Activated CD4-positive, alpha-beta T cell treated with anti-CD3 and anti-CD28 coated beads, Interleukin-2, amount 10 ng/mL, durations not matched to agents 7 days and 5 days (primary cell): Measurements from ENCODE around the gene HDAC4. TPM values are rescaled to one million over a fixed set of nuclear protein-coding genes. Genes with fewer than 3 reads are reported as not detected.

ENCODE experiments used
- CTCF ChIA-PET: fragments of 350-600 bp; sonication (Branson Sonifier 250); formaldehyde crosslinking; loops from one replicate; lab custom pipeline; 2021; ENCODE audit warnings: antibody characterized with exemption; lab: Charles Lee
- POLR2A ChIA-PET: fragments of 350-600 bp; sonication (Branson Sonifier 250); formaldehyde crosslinking; loops from one replicate; lab custom pipeline; 2021; ENCODE audit warnings: antibody characterized with exemption; lab: Charles Lee
- DNase-seq: peaks from one replicate; pipeline ENCODE4 v3.0.0-alpha.2; 2020
- H3K27ac Mint-ChIP-seq: one replicate; pipeline ENCODE4 v1.8.0; 2021; ENCODE audit warnings: mild to moderate bottlenecking, moderate library complexity, mixed read lengths
- H3K27me3 Mint-ChIP-seq: one replicate; pipeline ENCODE4 v1.8.0; 2021; ENCODE audit warnings: mixed read lengths
- H3K36me3 Mint-ChIP-seq: one replicate; pipeline ENCODE4 v1.8.0; 2021; ENCODE audit warnings: low read depth, mixed read lengths
- H3K4me1 Mint-ChIP-seq: one replicate; pipeline ENCODE4 v1.8.0; 2021; ENCODE audit warnings: mixed read lengths
- H3K4me3 Mint-ChIP-seq: one replicate; pipeline ENCODE4 v1.8.0; 2021; ENCODE audit warnings: mild to moderate bottlenecking, moderate library complexity, mixed read lengths
- H3K9me3 Mint-ChIP-seq: one replicate; pipeline ENCODE4 v1.8.0; 2021; ENCODE audit warnings: mixed read lengths
- total RNA-seq, 2 experiments: library from RNA; stranded (reverse); gene quantifications; one replicate each; pipeline ENCODE4 v1.2.3, GENCODE V29; 2021

HDAC4 gene
- total RNA-seq, 2 experiments from 2014 or later: 57.1 to 68.4 TPM

- Mint-ChIP-seq H3K36me3 (peaks cover 10% of the 10 kb centered on the region), H3K27me3 (no peaks in the 10 kb centered on the region), H3K27ac (no peak overlapping the region), H3K4me3 (no peak overlapping the region), H3K9me3 (no peaks in the 10 kb centered on the region), H3K4me1 (no peaks in the 10 kb centered on the region)
- DNase-seq: no peak
- CTCF ChIA-PET: interaction anchor here (0.7 kb wide), 1 partner anchor 996 kb away, joined by 4 read pairs; no protein-coding TSS in a partner anchor
- POLR2A ChIA-PET: no interaction called here
These were observed 315.4 kb downstream of the HDAC4 start for GRCh38 chr2:239085201-239085992.

GRCh38 chr2:239084007-239084406 lies 316.8 kb downstream of the HDAC4 start:
- H3K4me1 Mint-ChIP-seq: no peaks in the 10 kb centered on the region
- ChIA-PET POLR2A (no interaction called here), CTCF (no interaction called here)
- no peak overlapping the region for H3K27ac Mint-ChIP-seq
- H3K36me3 Mint-ChIP-seq: peaks cover 17% of the 10 kb centered on the region
- no peaks in the 10 kb centered on the region for H3K9me3 Mint-ChIP-seq
- no peaks in the 10 kb centered on the region for H3K27me3 Mint-ChIP-seq
- no peak overlapping the region for H3K4me3 Mint-ChIP-seq
- DNase-seq: no peak

- H3K9me3 Mint-ChIP-seq: no peaks in the 10 kb centered on the region
- H3K36me3 Mint-ChIP-seq: peaks cover 17% of the 10 kb centered on the region
- no peaks in the 10 kb centered on the region for H3K4me1 Mint-ChIP-seq
- no peak overlapping the region for H3K4me3 Mint-ChIP-seq
- no peaks in the 10 kb centered on the region for H3K27me3 Mint-ChIP-seq
- DNase-seq: no peak
- ChIA-PET POLR2A (no interaction called here), CTCF (no interaction called here)
- H3K27ac Mint-ChIP-seq: no peak overlapping the region
These were observed 318.4 kb downstream of the HDAC4 start for GRCh38 chr2:239082425-239082824.

GRCh38 chr2:239081622-239082021 lies 319.2 kb downstream of the HDAC4 start:
- Mint-ChIP-seq H3K36me3 (peaks cover 17% of the 10 kb centered on the region), H3K4me1 (no peaks in the 10 kb centered on the region), H3K9me3 (no peaks in the 10 kb centered on the region), H3K27ac (no peak overlapping the region), H3K4me3 (no peak overlapping the region), H3K27me3 (no peaks in the 10 kb centered on the region)
- CTCF ChIA-PET: no interaction called here
- POLR2A ChIA-PET: no interaction called here
- no peak for DNase-seq

GRCh38 chr2:239081046-239081445 lies 319.8 kb downstream of the HDAC4 start:
- Mint-ChIP-seq H3K27ac (no peak overlapping the region), H3K4me3 (no peak overlapping the region), H3K4me1 (no peaks in the 10 kb centered on the region), H3K36me3 (peaks cover 19% of the 10 kb centered on the region), H3K9me3 (no peaks in the 10 kb centered on the region), H3K27me3 (no peaks in the 10 kb centered on the region)
- POLR2A ChIA-PET: no interaction called here
- CTCF ChIA-PET: no interaction called here
- DNase-seq: no peak

- no peak for DNase-seq
- H3K27ac Mint-ChIP-seq: no peak overlapping the region
- no peaks in the 10 kb centered on the region for H3K4me1 Mint-ChIP-seq
- POLR2A ChIA-PET: no interaction called here
- H3K36me3 Mint-ChIP-seq: peaks cover 19% of the 10 kb centered on the region
- no peak overlapping the region for H3K4me3 Mint-ChIP-seq
- no peaks in the 10 kb centered on the region for H3K9me3 Mint-ChIP-seq
- CTCF ChIA-PET: no interaction called here
- H3K27me3 Mint-ChIP-seq: no peaks in the 10 kb centered on the region
These were observed 321.0 kb downstream of the HDAC4 start for GRCh38 chr2:239079671-239080294.

GRCh38 chr2:239078128-239078924 lies 322.5 kb downstream of the HDAC4 start:
- Mint-ChIP-seq H3K36me3 (peaks cover 17% of the 10 kb centered on the region), H3K4me3 (no peak overlapping the region)

GRCh38 chr2:239077260-239077659 lies 323.6 kb downstream of the HDAC4 start:
- H3K36me3 Mint-ChIP-seq: peaks cover 21% of the 10 kb centered on the region
- no peaks in the 10 kb centered on the region for H3K27me3 Mint-ChIP-seq
- CTCF ChIA-PET: interaction anchor here (1.6 kb wide), 1 partner anchor 22 kb away, joined by 3 read pairs; no protein-coding TSS in a partner anchor
- DNase-seq: no peak
- H3K27ac Mint-ChIP-seq: no peak overlapping the region
- no peaks in the 10 kb centered on the region for H3K4me1 Mint-ChIP-seq
- no peak overlapping the region for H3K4me3 Mint-ChIP-seq
- POLR2A ChIA-PET: no interaction called here
- no peaks in the 10 kb centered on the region for H3K9me3 Mint-ChIP-seq

More at GRCh38 chr2:239078128-239078924, 322.5 kb downstream of the HDAC4 start:
- CTCF ChIA-PET: no interaction called here
- H3K4me1 Mint-ChIP-seq: no peaks in the 10 kb centered on the region
- no peaks in the 10 kb centered on the region for H3K27me3 Mint-ChIP-seq
- POLR2A ChIA-PET: no interaction called here
- no peak for DNase-seq
- no peaks in the 10 kb centered on the region for H3K9me3 Mint-ChIP-seq
- H3K27ac Mint-ChIP-seq: no peak overlapping the region

- no peak overlapping the region for H3K27ac Mint-ChIP-seq
- ChIA-PET POLR2A (no interaction called here), CTCF (interaction anchor here (0.8 to 1.6 kb wide), 3 partner anchors 23 to 41 kb away, joined by 3 read pairs; no protein-coding TSS in a partner anchor)
- H3K36me3 Mint-ChIP-seq: peaks cover 28% of the 10 kb centered on the region
- H3K4me3 Mint-ChIP-seq: no peak overlapping the region
- no peaks in the 10 kb centered on the region for H3K4me1 Mint-ChIP-seq
- no peaks in the 10 kb centered on the region for H3K27me3 Mint-ChIP-seq
- DNase-seq: no peak
- no peaks in the 10 kb centered on the region for H3K9me3 Mint-ChIP-seq
These were observed 324.7 kb downstream of the HDAC4 start for GRCh38 chr2:239075918-239076758.

GRCh38 chr2:239073745-239074530 lies 326.9 kb downstream of the HDAC4 start:
- H3K27ac Mint-ChIP-seq: no peak overlapping the region

GRCh38 chr2:239073270-239073669 lies 327.6 kb downstream of the HDAC4 start:
- H3K36me3 Mint-ChIP-seq: peaks cover 21% of the 10 kb centered on the region
- ChIA-PET POLR2A (no interaction called here), CTCF (no interaction called here)
- no peaks in the 10 kb centered on the region for H3K27me3 Mint-ChIP-seq
- no peaks in the 10 kb centered on the region for H3K9me3 Mint-ChIP-seq
- H3K4me1 Mint-ChIP-seq: no peaks in the 10 kb centered on the region
- H3K27ac Mint-ChIP-seq: no peak overlapping the region
- no peak overlapping the region for H3K4me3 Mint-ChIP-seq
- no peak for DNase-seq

More at GRCh38 chr2:239073745-239074530, 326.9 kb downstream of the HDAC4 start:
- no peaks in the 10 kb centered on the region for H3K9me3 Mint-ChIP-seq
- H3K27me3 Mint-ChIP-seq: no peaks in the 10 kb centered on the region
- H3K36me3 Mint-ChIP-seq: peaks cover 19% of the 10 kb centered on the region
- DNase-seq: no peak
- ChIA-PET CTCF (no interaction called here), POLR2A (no interaction called here)
- no peaks in the 10 kb centered on the region for H3K4me1 Mint-ChIP-seq
- H3K4me3 Mint-ChIP-seq: no peak overlapping the region

- Mint-ChIP-seq H3K27ac (no peak overlapping the region), H3K36me3 (peaks cover 22% of the 10 kb centered on the region), H3K4me1 (no peaks in the 10 kb centered on the region), H3K9me3 (no peaks in the 10 kb centered on the region), H3K4me3 (no peak overlapping the region), H3K27me3 (no peaks in the 10 kb centered on the region)
- DNase-seq: no peak
- ChIA-PET POLR2A (no interaction called here), CTCF (no interaction called here)
These were observed 328.0 kb downstream of the HDAC4 start for GRCh38 chr2:239072786-239073185.
